Gastrocnemius medialis (tissue), 4 donors: ENCODE measurements around the gene CMIP.
"Not testable (repeated sequence)": the region's sequence is repeated elsewhere in the genome, so short reads cannot be mapped to it uniquely, and the experiment has no call there.

Experiments used
- CTCF ChIP-seq, 5 experiments: fragments of 450-650 bp in 3 of 5; fragments of 200-600 bp in 2 of 5; sonication (generic) in 2 of 5; IDR thresholded peaks in 4 of 5; conservative IDR thresholded peaks in 1 of 5; 1 replicate in 4 of 5; 2 replicates in 1 of 5; pipeline ENCODE4 v1.5.1; 2016 to 2019; ENCODE audit warnings: antibody characterized with exemption in 5 of 5, mild to moderate bottlenecking in 3 of 5, moderate library complexity in 3 of 5
- POLR2A ChIP-seq, 2 donors: fragments of 450-650 bp; IDR thresholded peaks; one replicate each; pipeline ENCODE4 v1.6.1; 2017; ENCODE audit warnings: antibody characterized with exemption in 2 of 2, mild to moderate bottlenecking in 2 of 2, moderate library complexity in 2 of 2

DNA sequence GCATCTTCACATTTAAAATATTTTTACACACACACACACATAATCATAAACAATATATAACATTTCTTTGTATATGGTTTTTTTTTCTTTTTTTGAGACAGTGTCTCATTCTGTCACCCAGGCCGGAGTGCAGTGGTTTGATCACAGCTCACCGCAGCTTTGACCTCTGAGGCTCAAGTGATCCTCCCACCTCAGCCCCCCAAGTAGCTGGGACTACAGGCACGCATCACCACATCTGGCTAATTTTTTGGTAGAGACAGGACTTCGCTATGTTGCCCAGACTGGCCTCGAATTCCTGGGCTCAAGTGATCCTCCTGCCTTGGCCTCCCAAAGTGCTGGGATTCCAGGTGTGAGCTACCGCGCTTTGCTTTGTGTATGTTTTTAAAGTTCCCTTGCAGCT is 78.2 kb downstream of the CMIP start:
- TF ChIP-seq CTCF (IDR thresholded peaks at IDR 0.05 in 4 of 5, conservative IDR thresholded peaks at IDR 0.05 in 1 of 5); POLR2A (IDR thresholded peaks at IDR 0.05): not testable (repeated sequence)
